Chondrocyte (in vitro differentiated cells): ENCODE results near the gene PRKCB. TPM values are rescaled to one million over a fixed set of nuclear protein-coding genes. Genes with fewer than 3 reads are reported as not detected.

Source experiments
- DNase-seq: peaks from one replicate; pipeline ENCODE4 v3.0.0; 2021; ENCODE audit warnings: mixed read lengths, low spot score
- H3K27ac Mint-ChIP-seq: one replicate; pipeline ENCODE4 v1.8.0; 2021; ENCODE audit warnings: mild to moderate bottlenecking, moderate library complexity, mixed read lengths; ENCODE audit not compliant: unreplicated experiment
- H3K27me3 Mint-ChIP-seq: 2 replicates; pipeline ENCODE4 v1.8.0; 2021; ENCODE audit warnings: low read depth, mixed read lengths
- H3K36me3 Mint-ChIP-seq: 2 replicates; pipeline ENCODE4 v1.8.0; 2021; ENCODE audit warnings: low read depth, mixed read lengths
- H3K4me1 Mint-ChIP-seq: 2 replicates; pipeline ENCODE4 v1.8.0; 2021; ENCODE audit warnings: low read depth, mild to moderate bottlenecking, mixed read lengths
- H3K4me3 Mint-ChIP-seq: one replicate; pipeline ENCODE4 v1.8.0; 2021; ENCODE audit warnings: mild to moderate bottlenecking, moderate library complexity, mixed read lengths; ENCODE audit not compliant: unreplicated experiment
- H3K9me3 Mint-ChIP-seq: 2 replicates; pipeline ENCODE4 v1.8.0; 2021; ENCODE audit warnings: low read depth, mixed read lengths
- total RNA-seq: library from RNA; stranded (reverse); gene quantifications from 3 replicates; pipeline ENCODE4 v1.2.1, GENCODE V29; 2021
- TF ChIP-seq, protein P1 (sequence below): fragments of 200-600 bp; sonication (generic); IDR thresholded peaks from 2 replicates; pipeline ENCODE4 v1.5.0; 2021; ENCODE audit warnings: antibody characterized with exemption, mild to moderate bottlenecking, moderate library complexity

The PRKCB gene
- total RNA-seq, 1 donor from 2014 or later: not detected

DNA sequence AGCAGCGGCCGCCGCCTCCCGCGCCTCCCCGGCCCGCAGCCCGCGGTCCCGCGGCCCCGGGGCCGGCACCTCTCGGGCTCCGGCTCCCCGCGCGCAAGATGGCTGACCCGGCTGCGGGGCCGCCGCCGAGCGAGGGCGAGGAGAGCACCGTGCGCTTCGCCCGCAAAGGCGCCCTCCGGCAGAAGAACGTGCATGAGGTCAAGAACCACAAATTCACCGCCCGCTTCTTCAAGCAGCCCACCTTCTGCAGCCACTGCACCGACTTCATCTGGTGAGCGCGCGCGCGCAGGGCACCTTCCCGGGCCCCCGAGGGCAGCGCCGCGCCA lies 258 bp downstream of the PRKCB start:
- H3K36me3 Mint-ChIP-seq: no peaks in the 10 kb centered on the region
- TF ChIP-seq, protein P1, sequence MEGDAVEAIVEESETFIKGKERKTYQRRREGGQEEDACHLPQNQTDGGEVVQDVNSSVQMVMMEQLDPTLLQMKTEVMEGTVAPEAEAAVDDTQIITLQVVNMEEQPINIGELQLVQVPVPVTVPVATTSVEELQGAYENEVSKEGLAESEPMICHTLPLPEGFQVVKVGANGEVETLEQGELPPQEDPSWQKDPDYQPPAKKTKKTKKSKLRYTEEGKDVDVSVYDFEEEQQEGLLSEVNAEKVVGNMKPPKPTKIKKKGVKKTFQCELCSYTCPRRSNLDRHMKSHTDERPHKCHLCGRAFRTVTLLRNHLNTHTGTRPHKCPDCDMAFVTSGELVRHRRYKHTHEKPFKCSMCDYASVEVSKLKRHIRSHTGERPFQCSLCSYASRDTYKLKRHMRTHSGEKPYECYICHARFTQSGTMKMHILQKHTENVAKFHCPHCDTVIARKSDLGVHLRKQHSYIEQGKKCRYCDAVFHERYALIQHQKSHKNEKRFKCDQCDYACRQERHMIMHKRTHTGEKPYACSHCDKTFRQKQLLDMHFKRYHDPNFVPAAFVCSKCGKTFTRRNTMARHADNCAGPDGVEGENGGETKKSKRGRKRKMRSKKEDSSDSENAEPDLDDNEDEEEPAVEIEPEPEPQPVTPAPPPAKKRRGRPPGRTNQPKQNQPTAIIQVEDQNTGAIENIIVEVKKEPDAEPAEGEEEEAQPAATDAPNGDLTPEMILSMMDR: no peak
- peaks cover 10% of the 10 kb centered on the region for H3K4me1 Mint-ChIP-seq
- DNase-seq: no peak
- H3K27me3 Mint-ChIP-seq: peaks cover 64% of the 10 kb centered on the region
- H3K4me3 Mint-ChIP-seq: no peak overlapping the region
- H3K27ac Mint-ChIP-seq: no peak overlapping the region
- H3K9me3 Mint-ChIP-seq: peaks cover 4% of the 10 kb centered on the region

DNA sequence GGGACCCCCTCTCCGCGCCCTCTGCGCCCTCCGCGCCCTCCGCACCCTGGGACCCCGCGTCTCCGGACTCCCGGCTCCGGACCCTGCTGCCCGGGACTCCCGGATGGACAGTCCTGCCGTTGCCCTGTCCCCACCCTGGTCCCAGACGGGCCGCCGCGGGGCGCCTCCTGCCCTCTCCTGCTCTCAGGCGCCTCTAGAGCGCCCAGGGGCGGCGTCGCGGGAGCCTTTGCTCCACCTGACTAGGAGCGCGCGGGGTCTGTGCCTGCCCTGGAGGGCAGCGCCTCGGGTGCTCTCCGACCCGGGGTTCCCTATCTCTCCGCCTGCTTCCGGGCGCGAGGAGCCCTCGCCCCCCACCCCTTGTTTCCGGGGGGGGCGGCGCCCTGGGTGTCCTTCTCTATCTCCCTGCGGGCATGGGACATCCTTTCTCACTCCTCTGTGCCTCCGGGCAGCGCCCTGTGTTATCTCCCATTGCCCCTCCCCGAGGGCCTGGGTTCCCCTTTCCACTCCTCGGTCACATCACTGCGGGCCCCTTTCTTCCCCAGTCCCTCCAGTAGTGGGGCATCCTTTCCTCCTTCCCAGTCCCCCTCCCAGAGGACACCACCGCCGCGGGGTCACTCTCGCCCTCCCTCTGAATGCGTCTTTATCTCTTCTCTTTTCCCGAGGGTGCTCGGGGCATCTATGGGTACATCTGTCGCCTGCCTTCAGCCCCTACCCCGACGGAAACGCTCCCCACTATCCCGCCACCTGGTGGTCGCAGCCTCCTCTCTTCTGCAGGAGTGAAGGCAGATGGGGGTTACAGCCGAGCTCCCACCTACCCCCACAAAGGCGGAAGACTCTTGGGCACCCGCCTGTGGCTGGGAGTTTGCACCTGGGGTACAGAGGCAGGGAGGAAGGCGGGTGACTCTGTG lies 875 bp downstream of the PRKCB start:
- Mint-ChIP-seq H3K27me3 (peaks cover 64% of the 10 kb centered on the region), H3K27ac (no peak overlapping the region), H3K9me3 (no peaks in the 10 kb centered on the region), H3K4me3 (peak overlapping the region; percentile 33), H3K4me1 (peaks cover 10% of the 10 kb centered on the region), H3K36me3 (no peaks in the 10 kb centered on the region)
- TF ChIP-seq, protein P1: no peak
- DNase-seq: no peak

DNA sequence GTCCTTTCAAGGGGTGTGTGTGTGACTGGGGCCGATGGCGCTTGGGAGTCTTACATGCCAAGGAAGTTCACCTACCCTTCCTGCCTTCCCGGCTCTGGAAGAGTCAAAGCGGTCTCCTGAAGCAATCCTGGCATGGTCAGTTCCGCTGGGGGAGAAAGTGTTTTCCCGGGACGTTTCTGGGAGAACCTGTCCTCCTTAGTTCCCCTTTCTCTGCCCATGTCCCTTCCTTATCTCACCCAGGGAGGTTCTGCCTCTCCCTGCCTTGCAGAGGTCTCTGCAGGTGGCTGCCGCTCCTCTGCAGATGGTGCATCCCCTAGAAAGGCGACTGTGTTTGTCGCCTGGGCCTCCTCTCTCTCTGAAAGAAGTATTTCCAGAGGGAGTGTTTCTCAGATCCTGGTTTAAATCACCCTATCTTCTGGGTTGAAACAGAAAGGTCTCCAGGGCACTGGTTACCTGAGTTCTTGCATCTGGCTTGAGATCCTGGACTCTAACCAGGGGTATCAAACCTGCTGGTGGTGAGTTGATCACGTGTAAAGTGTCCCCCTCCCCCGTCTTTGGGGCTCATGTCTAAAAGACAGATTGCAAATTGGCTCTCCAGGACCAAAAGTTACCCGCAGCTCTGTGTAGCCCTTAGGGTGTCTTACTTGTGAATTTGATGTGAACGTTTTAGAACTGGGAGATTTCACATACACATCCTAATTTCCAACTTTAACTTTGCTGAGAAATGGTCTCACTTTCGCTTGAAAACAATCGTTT lies 1.9 kb downstream of the PRKCB start:
- peaks cover 67% of the 10 kb centered on the region for H3K27me3 Mint-ChIP-seq
- H3K27ac Mint-ChIP-seq: no peak overlapping the region
- TF ChIP-seq, protein P1: no peak
- H3K9me3 Mint-ChIP-seq: no peaks in the 10 kb centered on the region
- H3K4me1 Mint-ChIP-seq: peaks cover 10% of the 10 kb centered on the region
- DNase-seq: no peak
- H3K36me3 Mint-ChIP-seq: no peaks in the 10 kb centered on the region
- H3K4me3 Mint-ChIP-seq: no peak overlapping the region

DNA sequence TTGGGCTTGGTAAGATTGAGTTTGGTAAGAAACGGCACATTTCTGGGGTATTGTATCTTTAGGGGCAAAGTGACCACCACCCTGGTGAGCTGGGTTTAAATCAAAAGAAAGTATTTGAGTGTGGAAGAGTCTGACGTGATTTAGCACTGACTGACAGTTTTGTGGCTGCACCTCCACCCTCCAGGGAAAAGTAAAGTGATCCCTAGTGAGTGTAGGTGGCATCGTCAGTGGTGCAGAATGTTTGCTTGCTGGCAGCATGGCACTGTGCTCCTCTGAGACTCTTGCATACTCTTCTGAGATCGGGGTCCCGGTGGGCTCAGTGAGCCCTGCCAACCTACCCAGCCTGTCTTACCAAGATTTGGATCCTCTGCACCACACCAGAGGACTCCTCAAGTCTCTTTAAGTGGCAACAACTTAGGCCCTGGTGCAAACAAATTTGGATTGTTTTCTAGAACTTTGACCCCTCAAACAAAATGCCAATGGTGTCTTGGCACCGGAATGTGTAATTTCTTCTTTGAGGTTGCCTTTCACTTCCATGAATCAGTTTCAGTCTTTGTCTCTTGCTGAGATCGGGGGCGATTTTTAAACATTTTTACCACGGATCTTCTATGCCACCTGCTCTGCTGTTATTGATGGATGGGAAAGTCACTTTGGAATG lies 2.8 kb downstream of the PRKCB start:
- DNase-seq: no peak
- Mint-ChIP-seq H3K36me3 (no peaks in the 10 kb centered on the region), H3K9me3 (no peaks in the 10 kb centered on the region), H3K27ac (no peak overlapping the region), H3K4me1 (peaks cover 10% of the 10 kb centered on the region), H3K27me3 (peaks cover 61% of the 10 kb centered on the region), H3K4me3 (no peak overlapping the region)
- TF ChIP-seq, protein P1: no peak

DNA sequence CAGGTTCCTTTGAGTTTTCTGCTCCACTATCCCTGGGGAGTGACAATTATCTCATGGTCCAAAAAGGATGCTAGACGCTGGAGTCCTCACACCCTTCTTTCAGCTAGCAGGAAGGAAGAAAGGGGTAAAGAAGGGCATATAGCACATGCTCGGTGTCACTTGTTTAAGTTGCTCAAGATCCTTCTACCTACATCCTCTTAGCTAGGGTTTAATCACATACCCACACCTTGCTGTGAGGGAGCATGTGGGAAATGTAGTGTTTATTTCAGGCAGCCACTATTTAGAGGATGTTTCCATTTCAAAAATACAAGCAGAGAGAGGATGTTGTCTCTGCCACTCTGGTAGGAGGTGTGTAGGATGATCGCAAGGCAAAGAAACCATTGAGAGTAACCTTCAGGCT lies 4.5 kb downstream of the PRKCB start:
- TF ChIP-seq, protein P1: no peak
- Mint-ChIP-seq H3K27ac (no peak overlapping the region), H3K4me3 (no peak overlapping the region), H3K27me3 (peaks cover 46% of the 10 kb centered on the region), H3K4me1 (peaks cover 5% of the 10 kb centered on the region), H3K9me3 (no peaks in the 10 kb centered on the region), H3K36me3 (no peaks in the 10 kb centered on the region)
- no peak for DNase-seq
